Hepatocyte (in vitro differentiated cells): Measurements from ENCODE around the gene GAS5. TPM values are rescaled to one million over a fixed set of nuclear protein-coding genes. Genes with fewer than 3 reads are reported as not detected.
A peak's percentile ranks its signal among the peaks of the same experiment; 100 is the strongest.
"Not testable (repeated sequence)": the region's sequence is repeated elsewhere in the genome, so short reads cannot be mapped to it uniquely, and the experiment has no call there.

Experiments
- DNase-seq: peaks from one replicate; pipeline ENCODE4 v3.0.0-alpha.2; 2016; ENCODE audit warnings: low spot score
- H2AFZ ChIP-seq: fragments of 200-600 bp; sonication (generic); 2 replicates; pipeline ENCODE4 v1.6.0; 2016; ENCODE audit warnings: antibody characterized with exemption, mild to moderate bottlenecking
- H3K27ac ChIP-seq: fragments of 200-600 bp; sonication (generic); 2 replicates; pipeline ENCODE4 v1.5.1; 2016; ENCODE audit warnings: mild to moderate bottlenecking
- H3K27me3 ChIP-seq: fragments of 200-600 bp; sonication (generic); 2 replicates; pipeline ENCODE4 v1.6.1; 2016
- H3K36me3 ChIP-seq: fragments of 200-600 bp; sonication (generic); replicated peaks from 2 replicates; pipeline ENCODE4 v1.5.1; 2016; ENCODE audit warnings: low read depth; ENCODE audit not compliant: insufficient read depth
- H3K4me1 ChIP-seq: fragments of 200-600 bp; sonication (generic); 2 replicates; pipeline ENCODE4 v1.5.1; 2016; ENCODE audit warnings: mild to moderate bottlenecking, moderate library complexity; ENCODE audit not compliant: insufficient read depth
- H3K4me2 ChIP-seq: fragments of 200-600 bp; sonication (generic); 2 replicates; pipeline ENCODE4 v1.6.0; 2016
- H3K4me3 ChIP-seq: fragments of 200-600 bp; sonication (generic); 2 replicates; pipeline ENCODE4 v1.5.1; 2016; ENCODE audit warnings: mild to moderate bottlenecking
- H3K79me2 ChIP-seq: fragments of 200-600 bp; sonication (generic); 2 replicates; pipeline ENCODE4 v1.6.0; 2017; ENCODE audit warnings: mild to moderate bottlenecking
- H3K9me2 ChIP-seq: fragments of 200-600 bp; sonication (generic); replicated peaks from 2 replicates; pipeline ENCODE4 v1.6.0; 2017; ENCODE audit warnings: mild to moderate bottlenecking; ENCODE audit not compliant: insufficient read depth
- H3K9me3 ChIP-seq: fragments of 200-600 bp; sonication (generic); 2 replicates; pipeline ENCODE4 v1.5.1; 2016; ENCODE audit warnings: low read depth, mild to moderate bottlenecking
- H4K20me1 ChIP-seq: fragments of 200-600 bp; sonication (generic); 2 replicates; pipeline ENCODE4 v1.6.0; 2016; ENCODE audit warnings: mild to moderate bottlenecking; ENCODE audit not compliant: insufficient read depth, poor library complexity, severe bottlenecking
- CTCF ChIP-seq: fragments of 200-600 bp; sonication (generic); IDR thresholded peaks from 2 replicates; pipeline ENCODE4 v1.5.1; 2016; ENCODE audit warnings: antibody characterized with exemption, mild to moderate bottlenecking; ENCODE audit not compliant: poor library complexity
- EZH2 ChIP-seq: fragments of 200-600 bp; sonication (generic); IDR thresholded peaks from 2 replicates; pipeline ENCODE4 v1.6.1; 2016; ENCODE audit warnings: antibody characterized with exemption, mild to moderate bottlenecking, borderline replicate concordance
- EZH2phosphoT487 ChIP-seq: fragments of 200-600 bp; sonication (generic); IDR thresholded peaks from one replicate; pipeline ENCODE4 v1.6.1; 2018; ENCODE audit warnings: antibody characterized with exemption, mild to moderate bottlenecking, low read depth, moderate library complexity; ENCODE audit not compliant: unreplicated experiment, severe bottlenecking
- WGBS: methylation state at CpG from one replicate; pipeline ENCODE4 v1.1.6; 2016; ENCODE audit warnings: low lambda C conversion rate; ENCODE audit errors: missing lambda C conversion rate; 5-methylcytosine and 5-hydroxymethylcytosine counted together
- polyA plus RNA-seq: library from polyadenylated mRNA; unstranded; fragments of >200 nt; fragmentation: Nextera tagmentation; extraction: Ambion mirVana; gene quantifications from 2 replicates; pipeline ENCODE4 v1.2.1, GENCODE V29; 2016
- total RNA-seq: library from RNA; depleted of rRNA; stranded (reverse); fragments of >200 nt; gene quantifications from 2 replicates; pipeline ENCODE4 v1.2.3, GENCODE V29; 2014

GAS5 gene
- total and polyA plus RNA-seq, 2 experiments from 2014 or later: 174 to 495 TPM

- DNase-seq: no peak
- Histone ChIP-seq H3K27me3 (no peaks in the 10 kb centered on the region), H3K36me3 (peaks cover 5% of the 10 kb centered on the region), H2AFZ (no peak overlapping the region), H3K4me1 (peaks cover 8% of the 10 kb centered on the region), H3K27ac (no peak overlapping the region), H4K20me1 (peaks cover 22% of the 10 kb centered on the region), H3K9me2 (no peaks in the 10 kb centered on the region), H3K9me3 (no peaks in the 10 kb centered on the region), H3K4me3 (no peak overlapping the region), H3K4me2 (no peak overlapping the region), H3K79me2 (peaks cover 19% of the 10 kb centered on the region)
- TF ChIP-seq EZH2 (no peak), CTCF (no peak), EZH2phosphoT487 (no peak)
- 99% methylated on average over 7 of the region's 7 CpGs for WGBS
Observed at GRCh38 chr1:173861731-173862145, 6.1 kb downstream of the GAS5 start.

GRCh38 chr1:173860065-173860464 is 7.7 kb downstream of the GAS5 start:
- Histone ChIP-seq H3K9me3 (no peaks in the 10 kb centered on the region), H3K79me2 (peaks cover 3% of the 10 kb centered on the region), H3K9me2 (no peaks in the 10 kb centered on the region), H4K20me1 (peaks cover 6% of the 10 kb centered on the region), H3K27ac (no peak overlapping the region), H3K27me3 (no peaks in the 10 kb centered on the region), H3K4me1 (peaks cover 5% of the 10 kb centered on the region), H3K36me3 (peaks cover 5% of the 10 kb centered on the region), H3K4me2 (no peak overlapping the region), H2AFZ (no peak overlapping the region), H3K4me3 (no peak overlapping the region)
- DNase-seq: no peak
- 91% methylated on average over 1 of the region's 1 CpG for WGBS
- TF ChIP-seq EZH2 (no peak), CTCF (no peak), EZH2phosphoT487 (no peak)

- not testable (repeated sequence) for H3K4me3 ChIP-seq, H3K79me2 ChIP-seq, H4K20me1 ChIP-seq, DNase-seq, H3K36me3 ChIP-seq, H3K27ac ChIP-seq, H3K9me3 ChIP-seq, H3K27me3 ChIP-seq, H3K9me2 ChIP-seq, H2AFZ ChIP-seq, H3K4me1 ChIP-seq, H3K4me2 ChIP-seq
- WGBS: 99% methylated on average over 5 of the region's 5 CpGs
Observed at GRCh38 chr1:173859547-173859946, 8.2 kb downstream of the GAS5 start.

- Histone ChIP-seq H3K4me1 (peaks cover 5% of the 10 kb centered on the region), H2AFZ (no peak overlapping the region), H3K4me3 (no peak overlapping the region), H3K27me3 (no peaks in the 10 kb centered on the region), H3K9me2 (no peaks in the 10 kb centered on the region), H4K20me1 (no peaks in the 10 kb centered on the region), H3K4me2 (no peak overlapping the region), H3K9me3 (no peaks in the 10 kb centered on the region), H3K79me2 (no peaks in the 10 kb centered on the region), H3K36me3 (no peaks in the 10 kb centered on the region), H3K27ac (peak overlapping the region; percentile 0)
- DNase-seq: no peak
- TF ChIP-seq EZH2 (no peak), EZH2phosphoT487 (no peak), CTCF (no peak)
- WGBS: 90% methylated on average over 4 of the region's 4 CpGs
Observed at GRCh38 chr1:173857363-173857917, 10.3 kb downstream of the GAS5 start.
